Parathyroid adenoma (tissue), 2 donors: Measurements from ENCODE around the gene ABCD3.
A peak's percentile ranks its signal among the peaks of the same experiment; 100 is the strongest.

ENCODE experiments used
- H2AFZ ChIP-seq: fragments of 300-600 bp; sonication (generic); one replicate; pipeline ENCODE4 v1.7.0; 2017; ENCODE audit warnings: antibody characterized with exemption, mild to moderate bottlenecking
- H3K27ac ChIP-seq: fragments of 300-600 bp; sonication (generic); one replicate; pipeline ENCODE4 v1.7.0; 2017
- H3K27me3 ChIP-seq: fragments of 300-600 bp; sonication (generic); one replicate; pipeline ENCODE4 v1.7.0; 2017; ENCODE audit warnings: low read length; ENCODE audit not compliant: control insufficient read depth, insufficient read depth
- H3K36me3 ChIP-seq: fragments of 300-600 bp; sonication (generic); one replicate; pipeline ENCODE4 v1.7.0; 2017; ENCODE audit warnings: low read length; ENCODE audit not compliant: control insufficient read depth, insufficient read depth
- H3K4me1 ChIP-seq: fragments of 300-600 bp; sonication (generic); one replicate; pipeline ENCODE4 v1.7.0; 2017; ENCODE audit warnings: control low read depth
- H3K4me2 ChIP-seq: fragments of 300-600 bp; sonication (generic); one replicate; pipeline ENCODE4 v1.7.0; 2017; ENCODE audit warnings: low read length
- H3K4me3 ChIP-seq: fragments of 300-600 bp; sonication (generic); one replicate; pipeline ENCODE4 v1.7.0; 2017; ENCODE audit warnings: low read depth, low read length
- H3K79me2 ChIP-seq: fragments of 300-600 bp; sonication (generic); one replicate; pipeline ENCODE4 v1.7.0; 2017; ENCODE audit warnings: control low read depth
- H3K9ac ChIP-seq: fragments of 300-600 bp; sonication (generic); one replicate; pipeline ENCODE4 v1.7.0; 2017; ENCODE audit warnings: mild to moderate bottlenecking
- H3K9me3 ChIP-seq: fragments of 300-600 bp; sonication (generic); one replicate; pipeline ENCODE4 v1.7.0; 2017; ENCODE audit warnings: low read length; ENCODE audit not compliant: control insufficient read depth
- TF ChIP-seq, protein P1 (sequence below): fragments of 300-600 bp; sonication (generic); IDR thresholded peaks from one replicate; pipeline ENCODE4 v1.7.0; 2017; ENCODE audit warnings: antibody characterized with exemption, mild to moderate bottlenecking
- donor health status: primary hyperparathyroidism.

The ABCD3 gene

DNA sequence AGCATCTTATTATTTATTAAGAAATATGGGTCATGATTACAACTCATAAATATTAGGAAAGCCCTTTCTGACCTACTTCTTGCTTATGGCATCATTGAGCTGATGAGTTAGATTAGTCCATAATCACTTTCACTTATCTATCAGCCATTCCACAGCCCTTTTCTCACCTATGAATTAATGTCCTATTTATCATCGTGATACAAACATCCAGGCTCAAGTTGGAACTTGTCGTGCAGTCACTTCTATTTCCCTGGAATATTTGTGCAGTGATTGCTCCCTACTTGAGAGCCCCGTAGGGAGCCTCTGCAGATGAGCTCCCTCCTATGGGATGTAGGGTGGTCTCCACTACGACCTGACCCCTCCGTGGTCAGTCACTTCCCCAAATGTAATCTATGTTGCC is 131.5 kb downstream of the ABCD3 start:
- Histone ChIP-seq H3K79me2 (no peaks in the 10 kb centered on the region), H3K27ac (peak overlapping the region; percentile 96), H3K36me3 (no peaks in the 10 kb centered on the region), H3K27me3 (no peaks in the 10 kb centered on the region), H3K9me3 (no peaks in the 10 kb centered on the region), H3K4me3 (peak overlapping the region; percentile 7), H3K4me1 (peaks cover 57% of the 10 kb centered on the region), H2AFZ (peak overlapping the region; percentile 58), H3K9ac (no peak overlapping the region), H3K4me2 (peak overlapping the region; percentile 59)
- TF ChIP-seq, protein P1, sequence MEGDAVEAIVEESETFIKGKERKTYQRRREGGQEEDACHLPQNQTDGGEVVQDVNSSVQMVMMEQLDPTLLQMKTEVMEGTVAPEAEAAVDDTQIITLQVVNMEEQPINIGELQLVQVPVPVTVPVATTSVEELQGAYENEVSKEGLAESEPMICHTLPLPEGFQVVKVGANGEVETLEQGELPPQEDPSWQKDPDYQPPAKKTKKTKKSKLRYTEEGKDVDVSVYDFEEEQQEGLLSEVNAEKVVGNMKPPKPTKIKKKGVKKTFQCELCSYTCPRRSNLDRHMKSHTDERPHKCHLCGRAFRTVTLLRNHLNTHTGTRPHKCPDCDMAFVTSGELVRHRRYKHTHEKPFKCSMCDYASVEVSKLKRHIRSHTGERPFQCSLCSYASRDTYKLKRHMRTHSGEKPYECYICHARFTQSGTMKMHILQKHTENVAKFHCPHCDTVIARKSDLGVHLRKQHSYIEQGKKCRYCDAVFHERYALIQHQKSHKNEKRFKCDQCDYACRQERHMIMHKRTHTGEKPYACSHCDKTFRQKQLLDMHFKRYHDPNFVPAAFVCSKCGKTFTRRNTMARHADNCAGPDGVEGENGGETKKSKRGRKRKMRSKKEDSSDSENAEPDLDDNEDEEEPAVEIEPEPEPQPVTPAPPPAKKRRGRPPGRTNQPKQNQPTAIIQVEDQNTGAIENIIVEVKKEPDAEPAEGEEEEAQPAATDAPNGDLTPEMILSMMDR = no peak

DNA sequence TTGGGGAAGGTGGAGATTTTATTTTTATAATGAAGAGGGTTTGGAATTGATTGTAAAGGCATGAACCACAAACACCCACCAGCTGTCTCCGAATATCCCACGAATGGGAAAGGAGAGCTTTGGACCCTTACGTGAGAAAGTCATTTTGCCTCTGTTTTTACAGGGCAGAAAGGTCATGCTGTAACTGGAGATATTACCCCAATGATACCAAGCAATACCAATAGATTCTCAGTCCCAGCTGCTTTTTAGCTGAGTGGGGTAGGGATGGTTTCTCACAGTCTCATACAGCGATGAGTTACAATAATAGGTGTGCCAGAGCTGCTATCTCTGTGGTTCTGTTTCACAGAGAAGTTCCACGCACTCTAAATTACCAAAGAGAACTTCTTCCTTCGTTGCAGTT is 132.2 kb downstream of the ABCD3 start:
- Histone ChIP-seq H3K27ac (peak overlapping the region; percentile 96), H3K9ac (no peak overlapping the region), H3K27me3 (no peaks in the 10 kb centered on the region), H2AFZ (peak overlapping the region; percentile 58), H3K36me3 (no peaks in the 10 kb centered on the region), H3K4me2 (peak overlapping the region; percentile 59), H3K4me3 (peak overlapping the region; percentile 7), H3K9me3 (no peaks in the 10 kb centered on the region), H3K79me2 (no peaks in the 10 kb centered on the region), H3K4me1 (peaks cover 50% of the 10 kb centered on the region)
- TF ChIP-seq, protein P1 = no peak

GRCh38 chr1:94550800-94551241 is 132.6 kb downstream of the ABCD3 start:
- H3K27ac ChIP-seq = peak overlapping the region; percentile 96
- TF ChIP-seq, protein P1 = no peak
- H3K4me3 ChIP-seq = peak overlapping the region; percentile 7

DNA sequence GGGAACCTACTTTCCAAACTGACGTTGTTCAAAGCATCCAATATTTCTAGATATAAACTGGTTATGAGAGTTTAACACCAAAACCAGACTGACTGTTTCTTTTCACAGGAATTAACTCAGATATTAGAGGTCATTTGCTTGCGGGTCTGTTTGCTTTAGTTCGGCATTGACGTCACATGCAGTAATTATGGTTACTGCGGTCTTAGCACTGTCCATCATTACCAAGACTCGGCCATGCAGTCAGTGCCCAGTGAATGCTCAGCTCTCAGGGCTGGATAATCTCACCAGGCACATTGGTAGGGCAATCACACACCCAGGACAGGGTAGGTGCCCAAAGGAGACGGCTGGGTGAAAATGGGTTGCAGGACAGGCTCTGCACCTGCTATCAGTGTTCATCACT is 133.3 kb downstream of the ABCD3 start:
- peak overlapping the region; percentile 70 for H2AFZ ChIP-seq
- H3K36me3 ChIP-seq = no peaks in the 10 kb centered on the region
- H3K4me1 ChIP-seq = peaks cover 56% of the 10 kb centered on the region
- TF ChIP-seq, protein P1 = no peak
- peak overlapping the region; percentile 59 for H3K4me2 ChIP-seq
- H3K9ac ChIP-seq = no peak overlapping the region
- H3K79me2 ChIP-seq = no peaks in the 10 kb centered on the region
- H3K9me3 ChIP-seq = no peaks in the 10 kb centered on the region
- peak overlapping the region; percentile 96 for H3K27ac ChIP-seq
- peak overlapping the region; percentile 7 for H3K4me3 ChIP-seq
- no peaks in the 10 kb centered on the region for H3K27me3 ChIP-seq

More at GRCh38 chr1:94550800-94551241, 132.6 kb downstream of the ABCD3 start:
- H3K36me3 ChIP-seq = no peaks in the 10 kb centered on the region
- peaks cover 54% of the 10 kb centered on the region for H3K4me1 ChIP-seq
- peak overlapping the region; percentile 58 for H2AFZ ChIP-seq
- no peak overlapping the region for H3K9ac ChIP-seq
- H3K27me3 ChIP-seq = no peaks in the 10 kb centered on the region
- H3K9me3 ChIP-seq = no peaks in the 10 kb centered on the region
- peak overlapping the region; percentile 59 for H3K4me2 ChIP-seq
- no peaks in the 10 kb centered on the region for H3K79me2 ChIP-seq

- H3K4me1 ChIP-seq = peaks cover 56% of the 10 kb centered on the region
- peak overlapping the region; percentile 17 for H3K4me2 ChIP-seq
- no peaks in the 10 kb centered on the region for H3K27me3 ChIP-seq
- no peaks in the 10 kb centered on the region for H3K9me3 ChIP-seq
- H3K79me2 ChIP-seq = no peaks in the 10 kb centered on the region
- peak overlapping the region; percentile 96 for H3K27ac ChIP-seq
- H3K4me3 ChIP-seq = no peak overlapping the region
- peak overlapping the region; percentile 39 for H2AFZ ChIP-seq
- no peaks in the 10 kb centered on the region for H3K36me3 ChIP-seq
- no peak overlapping the region for H3K9ac ChIP-seq
- TF ChIP-seq, protein P1 = no peak
Observed at GRCh38 chr1:94552071-94552586, 133.9 kb downstream of the ABCD3 start.
